GM18951 (cell line): ENCODE data around the gene SYT15.
"Not testable (repeated sequence)": the region's sequence is repeated elsewhere in the genome, so short reads cannot be mapped to it uniquely, and the experiment has no call there.

ENCODE experiments used
- POLR2A ChIP-seq: IDR thresholded peaks from 4 replicates; pipeline ENCODE4 v1.6.1; 2011; ENCODE audit warnings: mild to moderate bottlenecking; ENCODE audit not compliant: insufficient read length, insufficient read depth; ENCODE audit errors: extremely low read depth
- in situ Hi-C: fragments of 300-500 bp; cut with MboI; formaldehyde crosslinking; loops from one replicate; pipeline ENCODE4 v1.12.0; 2022; ENCODE audit warnings: low sequenced_read_pairs, mixed read lengths, inconsistent platforms; ENCODE audit not compliant: unreplicated experiment

Gene SYT15

DNA sequence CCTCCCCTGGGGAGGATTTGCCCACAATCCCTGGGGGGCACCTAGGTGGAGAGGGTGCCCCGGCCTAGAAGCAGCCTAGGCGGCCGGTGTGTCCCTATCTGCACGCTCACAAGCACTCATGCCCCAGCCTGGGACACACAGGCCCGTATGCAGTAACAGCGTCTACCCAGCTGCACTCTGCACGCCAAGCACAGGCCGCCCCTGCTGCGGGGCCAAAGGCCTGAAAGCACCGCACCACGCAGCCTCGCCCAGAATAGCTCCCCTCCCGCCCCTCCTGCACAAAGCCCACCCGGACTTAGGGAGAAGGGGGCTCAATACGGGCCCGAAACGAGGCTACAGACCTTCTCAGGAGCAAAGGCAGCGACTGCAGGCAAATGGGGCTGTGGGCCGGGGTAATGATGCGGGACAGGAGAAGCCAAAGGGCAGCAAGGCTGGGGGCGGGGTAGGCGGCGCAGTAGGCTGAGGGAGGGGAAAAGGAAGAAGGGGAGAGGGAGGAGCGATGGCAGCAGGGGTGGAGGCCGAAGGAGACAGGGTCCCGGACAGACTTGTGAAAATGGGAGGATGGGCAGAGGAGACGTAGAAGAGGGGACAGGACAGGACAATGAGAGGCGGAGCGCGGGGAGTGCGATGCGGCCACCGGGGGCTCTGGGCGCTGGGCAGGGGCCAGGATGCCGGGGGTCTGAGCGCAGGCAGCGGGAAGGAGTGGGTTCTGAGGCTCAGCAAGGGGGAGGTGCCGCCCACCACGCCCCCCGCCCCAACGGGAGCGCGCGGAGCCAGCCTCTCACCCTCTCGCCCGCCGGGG is 23.0 kb upstream of the SYT15 start:
- in situ Hi-C loops: no loop called here
- TF ChIP-seq POLR2A: no peak

DNA sequence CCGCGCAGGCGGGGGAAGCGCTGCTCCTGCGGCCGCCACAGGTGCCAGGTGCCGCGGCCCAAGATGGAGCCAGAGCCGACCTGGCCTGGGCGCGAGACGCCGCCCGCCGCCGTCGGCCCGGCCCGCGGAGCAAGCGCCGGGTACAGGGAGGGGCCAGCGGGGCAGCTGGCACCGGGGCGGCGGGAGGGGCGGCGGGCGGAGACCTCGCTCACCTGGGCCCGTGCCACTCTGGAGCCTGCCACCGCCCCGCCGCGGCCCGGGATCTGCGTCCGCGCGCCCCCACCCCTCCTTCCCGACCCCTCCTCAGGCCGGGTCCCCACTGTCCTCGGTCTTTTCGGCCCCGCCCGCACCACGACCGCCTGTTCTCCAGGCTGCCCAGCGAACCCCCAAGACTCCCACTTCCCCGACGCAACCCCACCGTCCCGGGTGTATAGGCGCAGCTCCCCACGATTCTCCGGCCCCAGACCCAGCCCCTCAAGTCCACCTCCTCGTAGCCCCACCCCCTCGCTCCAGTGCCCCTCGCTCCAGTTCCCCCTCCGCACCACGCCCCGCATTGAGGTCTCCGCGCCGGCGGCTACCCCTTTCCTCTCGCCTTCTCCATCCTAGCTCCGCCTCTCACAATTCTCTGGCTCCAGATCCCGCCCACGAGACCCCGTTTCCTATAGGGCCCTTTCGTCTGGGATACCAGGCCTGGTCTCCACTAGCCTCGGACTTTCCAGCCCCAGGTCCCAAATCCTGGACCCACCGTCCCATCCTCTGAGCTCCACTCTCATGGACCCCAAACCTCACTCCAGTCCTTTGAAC is 22.2 kb upstream of the SYT15 start, which contains the start of gene GPRIN2:
TSS of gene GPRIN2 (minus strand) at position 144 of the 804 bp plus-strand sequence. CDS start 5,922 bp downstream, outside the sequence.
- in situ Hi-C loops: no loop called here
- TF ChIP-seq POLR2A: no peak

DNA sequence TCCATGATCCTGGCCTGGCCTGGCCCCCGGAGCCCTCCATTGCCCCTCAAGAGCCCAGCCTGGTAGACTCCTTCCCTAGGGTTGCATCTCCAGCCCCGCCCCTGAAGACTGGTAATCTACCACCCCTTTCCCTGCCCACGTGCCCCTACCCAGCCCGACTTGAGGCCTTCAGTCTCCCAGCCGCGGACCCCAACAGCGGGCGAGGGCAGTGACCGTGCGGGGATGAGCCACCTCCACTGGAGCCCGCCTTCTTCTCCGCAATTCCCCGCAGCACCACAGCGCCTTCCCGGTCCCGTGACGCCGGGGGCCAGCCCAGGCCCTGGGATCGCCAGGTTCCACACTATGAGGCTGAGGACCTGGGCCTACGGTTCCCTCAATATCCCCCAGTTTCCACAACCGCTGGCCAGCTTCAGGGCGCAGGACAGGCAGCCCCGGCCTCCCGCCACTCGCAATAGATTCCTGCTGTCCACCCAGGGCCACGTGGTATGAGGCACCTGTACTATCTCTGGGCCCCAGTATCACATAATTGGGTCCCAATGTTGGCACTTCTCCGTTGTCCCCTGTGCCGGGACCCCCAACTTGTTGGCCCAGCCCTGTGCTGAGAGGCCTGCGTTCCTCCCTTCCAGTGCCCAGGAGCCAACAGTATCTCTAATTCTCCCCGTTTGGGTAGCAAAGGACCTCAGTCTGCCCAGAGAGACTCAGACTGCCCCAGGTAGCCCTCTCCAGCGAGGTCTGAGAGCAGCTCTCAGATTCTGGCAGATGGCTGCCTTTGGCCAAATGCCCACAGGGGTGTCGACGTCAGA is 21.4 kb upstream of the SYT15 start:
- no peak for TF ChIP-seq POLR2A
- in situ Hi-C loops: no loop called here

DNA sequence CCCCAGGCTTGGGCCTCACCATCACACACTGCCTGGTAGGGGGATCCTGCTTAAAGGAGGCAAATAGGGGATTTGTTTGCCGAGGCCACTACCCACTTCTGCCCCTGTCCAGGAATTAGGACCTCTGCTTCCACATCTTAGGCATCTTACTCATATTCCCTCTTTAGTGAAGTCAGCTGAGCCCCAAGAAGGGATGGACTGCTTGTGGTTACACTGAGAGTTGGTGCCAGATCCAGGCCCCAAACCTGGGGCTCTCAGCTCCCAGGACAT is 20.9 kb upstream of the SYT15 start:
- no peak for TF ChIP-seq POLR2A
- in situ Hi-C loops: no loop called here

DNA sequence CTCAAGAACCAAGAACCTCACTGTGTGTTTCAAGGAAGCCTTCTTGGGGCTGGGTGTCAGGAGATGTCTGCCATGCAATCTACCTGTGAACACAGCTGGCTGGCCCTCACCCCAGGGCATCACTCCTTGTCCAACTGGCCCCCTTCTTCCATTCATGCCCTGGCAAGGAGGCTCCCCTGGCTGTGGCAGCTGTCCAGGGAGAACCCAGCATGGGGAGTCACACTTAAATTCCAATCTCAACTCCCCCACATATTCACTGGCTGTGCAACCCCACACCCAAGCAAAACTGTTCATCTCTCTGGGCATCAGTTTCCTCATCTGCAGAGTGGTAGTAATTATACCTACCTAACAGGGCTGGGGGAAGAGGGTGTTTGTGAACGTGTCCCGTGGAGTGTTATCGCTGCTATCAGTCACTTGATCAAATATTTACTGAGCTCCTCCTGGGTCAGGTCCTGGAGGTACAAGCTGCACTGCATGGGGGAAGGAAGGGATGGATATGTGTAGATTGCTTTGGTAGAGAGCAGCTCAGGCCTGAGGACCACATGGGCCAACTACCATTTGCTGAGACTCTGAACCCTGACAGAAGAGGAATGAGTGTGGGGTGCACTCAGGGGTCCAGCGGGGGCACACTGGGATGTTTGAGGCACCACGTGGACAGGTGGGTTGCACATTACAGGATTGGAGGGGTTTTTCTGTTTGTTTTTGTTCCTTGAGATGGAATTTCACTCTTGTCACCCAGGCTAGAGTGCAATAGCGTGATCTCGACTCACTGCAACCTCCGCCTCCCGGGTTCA is 20.3 kb upstream of the SYT15 start:
- in situ Hi-C loops: no loop called here

DNA sequence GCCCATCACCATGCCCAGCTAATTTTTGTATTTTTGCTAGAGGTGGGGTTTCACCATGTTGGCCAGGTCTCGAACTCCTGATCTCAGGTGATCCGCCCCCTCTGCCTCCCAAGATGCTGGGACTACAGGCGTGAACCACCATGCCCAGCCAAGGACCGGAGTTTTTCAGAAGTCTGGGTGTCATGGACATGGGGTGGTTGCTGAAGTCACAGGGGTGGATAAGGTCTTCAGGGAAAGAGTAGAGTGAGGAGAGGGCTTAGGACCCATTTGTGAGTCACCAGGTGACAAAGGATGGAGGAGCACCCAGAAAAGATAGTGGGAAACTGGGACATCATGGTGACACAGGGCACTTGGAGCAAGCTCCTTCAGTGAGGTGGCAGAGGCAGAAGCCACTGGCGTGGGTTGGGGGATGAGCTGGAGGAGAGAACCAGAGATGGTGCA is 19.7 kb upstream of the SYT15 start:
- in situ Hi-C loops: no loop called here
- TF ChIP-seq POLR2A: no peak

More for the DNA sequence above, 20.3 kb upstream of the SYT15 start:
- no peak for TF ChIP-seq POLR2A

DNA sequence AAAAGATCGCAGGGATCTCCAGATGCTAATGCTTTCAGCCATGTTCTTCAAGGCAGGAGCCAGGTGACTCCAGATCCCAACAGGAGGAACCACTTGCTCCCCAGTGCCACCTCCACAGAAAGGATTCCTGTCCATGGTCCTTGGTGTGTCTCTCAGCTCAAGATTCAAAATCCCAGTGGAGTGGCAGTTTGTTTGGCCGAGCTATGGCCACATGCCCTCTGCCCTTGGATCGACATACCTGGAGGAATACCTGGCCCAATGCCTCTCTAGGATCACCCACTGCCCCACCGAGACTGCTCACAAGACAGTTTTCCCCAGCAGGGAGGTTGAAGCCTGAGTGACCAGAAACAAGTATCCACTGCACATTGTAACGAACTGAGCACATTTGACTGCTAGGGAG is 18.5 kb upstream of the SYT15 start:
- in situ Hi-C loops: loop anchor here (10.0 kb wide), 1 partner anchor 1214 kb away; no protein-coding TSS in a partner anchor
- TF ChIP-seq POLR2A: no peak

DNA sequence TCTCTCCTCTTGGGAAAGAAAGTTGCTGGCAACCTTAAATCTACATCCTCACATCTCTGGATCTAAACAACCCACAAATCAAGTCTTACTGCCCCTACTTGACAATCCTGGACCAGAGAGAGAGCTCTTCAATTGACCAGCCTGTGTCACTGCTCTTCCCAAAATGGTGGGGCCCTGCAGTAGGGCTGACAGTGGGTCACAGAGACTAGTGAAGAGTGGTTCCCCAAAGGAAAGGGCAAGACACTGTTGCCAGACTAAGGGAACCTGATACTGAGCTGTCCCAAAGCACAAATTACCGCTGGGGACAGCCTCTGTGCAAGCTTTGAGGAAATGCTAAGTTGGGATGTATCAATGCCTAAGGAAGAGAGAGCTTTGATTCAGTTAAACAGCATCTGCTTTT is 18.0 kb upstream of the SYT15 start:
- in situ Hi-C loops: loop anchor here (10.0 kb wide), 1 partner anchor 1214 kb away; no protein-coding TSS in a partner anchor
- TF ChIP-seq POLR2A: no peak

DNA sequence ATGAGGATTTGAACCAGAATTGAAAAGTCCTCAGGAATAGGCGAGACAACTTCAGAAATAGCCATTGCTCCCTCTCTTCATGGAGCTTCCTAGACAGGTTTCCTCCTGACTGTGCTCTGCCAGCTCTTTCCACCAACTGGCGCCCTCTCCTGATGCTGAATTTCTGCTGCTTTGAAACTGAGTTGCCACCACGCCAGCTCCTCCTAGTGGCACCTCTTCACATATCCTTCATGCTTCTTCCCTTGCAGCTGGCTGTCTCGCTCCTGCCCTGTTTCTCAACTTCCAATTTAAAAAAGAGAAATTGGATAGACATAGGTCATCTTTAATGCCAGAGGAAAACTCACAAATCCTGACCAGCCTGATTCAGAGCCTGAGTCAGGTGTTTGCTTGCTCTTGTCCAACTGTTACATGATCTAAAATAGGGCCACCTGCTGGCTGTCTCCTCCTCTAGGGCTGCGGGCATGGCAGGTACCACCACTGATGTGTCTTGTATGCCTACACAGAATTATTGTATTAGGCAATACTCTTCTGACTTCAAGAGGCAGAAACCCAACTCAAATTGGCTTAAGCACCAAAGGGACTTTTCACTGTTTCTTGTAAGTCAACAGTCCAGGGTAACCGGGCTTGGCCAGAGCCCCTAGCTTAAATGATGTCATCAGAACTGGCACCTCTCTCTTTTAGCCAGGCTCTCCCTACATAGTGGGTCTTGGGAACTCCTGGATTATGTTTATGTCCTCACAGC is 13.2 kb upstream of the SYT15 start:
- in situ Hi-C loops: loop anchor here (10.0 kb wide), 1 partner anchor 1209 kb away; no protein-coding TSS in a partner anchor

GRCh38 chr10:46567151-46567550 is 11.8 kb upstream of the SYT15 start:
- in situ Hi-C loops: loop anchor here (10.0 kb wide), 1 partner anchor 1208 kb away; no protein-coding TSS in a partner anchor

GRCh38 chr10:46570655-46571054 is 8.3 kb upstream of the SYT15 start:
- in situ Hi-C loops: not testable (repeated sequence)

DNA sequence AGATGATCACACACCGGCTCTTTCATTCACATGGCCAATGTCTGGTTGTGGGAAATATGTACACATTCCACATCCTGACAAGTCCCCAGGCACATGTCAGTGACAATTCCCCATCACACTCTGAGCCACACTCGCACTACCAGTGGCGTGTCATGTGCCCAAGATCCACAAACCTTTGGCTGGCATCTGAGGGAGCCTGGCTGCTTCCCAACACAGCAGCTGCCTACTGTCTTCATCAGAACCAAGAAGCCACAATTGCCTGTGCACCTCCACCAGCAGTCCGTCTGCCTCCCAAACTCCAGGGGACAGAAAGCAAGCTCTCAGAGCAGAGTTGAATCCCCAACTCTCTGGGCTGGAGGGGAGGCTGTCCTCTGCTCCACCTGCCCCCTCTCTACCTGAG is 6.2 kb upstream of the SYT15 start:
- in situ Hi-C loops: not testable (repeated sequence)

- in situ Hi-C loops: not testable (repeated sequence)
Observed at GRCh38 chr10:46573314-46573713, 5.6 kb upstream of the SYT15 start.

- in situ Hi-C loops: not testable (repeated sequence)
Observed at GRCh38 chr10:46573884-46574283, 5.0 kb upstream of the SYT15 start.

GRCh38 chr10:46577624-46578473 is 1.1 kb upstream of the SYT15 start:
- in situ Hi-C loops: not testable (repeated sequence)

DNA sequence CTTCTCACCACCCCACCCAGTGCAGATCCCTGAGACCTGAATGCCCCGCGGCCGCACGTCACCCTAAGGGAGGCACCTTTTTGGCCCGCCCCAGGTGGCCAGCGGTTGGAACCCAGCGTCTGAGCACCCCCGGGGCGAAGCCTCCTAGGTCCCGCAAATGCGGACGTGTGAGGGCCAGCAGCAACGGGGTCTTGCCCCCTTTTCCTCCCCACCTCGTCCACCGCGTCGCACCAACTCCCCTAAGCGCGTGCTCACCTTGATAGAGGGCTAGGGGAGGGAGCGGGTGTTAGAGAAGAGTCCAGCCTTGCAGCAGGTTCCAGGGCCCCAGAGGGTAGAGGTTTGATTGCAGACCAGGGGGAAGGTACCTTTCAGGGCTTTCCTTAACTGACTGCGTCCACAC is 450 bp downstream of the SYT15 start:
- in situ Hi-C loops: not testable (repeated sequence)

DNA sequence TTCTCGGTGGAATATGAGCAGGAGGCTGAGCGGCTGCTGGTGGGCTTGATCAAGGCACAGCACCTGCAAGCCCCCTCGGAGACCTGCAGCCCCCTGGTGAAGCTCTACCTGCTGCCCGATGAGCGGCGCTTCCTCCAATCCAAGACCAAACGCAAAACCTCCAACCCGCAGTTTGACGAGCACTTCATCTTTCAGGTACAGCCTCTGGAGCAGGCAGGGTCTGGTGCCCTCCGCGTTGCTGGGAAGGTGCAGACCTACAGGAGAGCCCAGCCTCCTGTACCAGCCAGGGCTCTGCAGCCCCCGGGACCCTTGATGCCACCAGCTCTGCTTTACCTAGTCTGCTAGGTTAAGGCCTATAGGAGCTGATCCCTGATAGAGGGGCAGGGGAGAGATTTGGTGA is 3.1 kb downstream of the SYT15 start:
- in situ Hi-C loops: not testable (repeated sequence)
